ENCODE results near the gene TRIM66. TPM values are rescaled to one million over a fixed set of nuclear protein-coding genes. Genes with fewer than 3 reads are reported as not detected.

Gene TRIM66
- total and polyA plus RNA-seq, 4 donors, result 1.6 to 14.3 (median 2.5) TPM

- DNase-seq (ENCODE audit: low spot score), result no peak
Observed at GRCh38 chr11:8705146-8705545, 22.7 kb upstream of the TRIM66 start.

GRCh38 chr11:8704136-8704535, 21.7 kb upstream of the TRIM66 start:
- no peak overlapping the region for H3K27ac ChIP-seq (ENCODE audit: low read depth in 1 of 2, low read length in 2 of 2)
- peaks cover 0 to 7% (median 4%) of the 10 kb centered on the region in 4 donors for H3K4me1 ChIP-seq (ENCODE audit: control insufficient read depth in 4 of 4, insufficient read depth in 4 of 4, low read length in 3 of 4)
- no peaks in the 10 kb centered on the region for H3K27me3 ChIP-seq (ENCODE audit: control insufficient read depth in 4 of 4, insufficient read depth in 4 of 4, low read length in 3 of 4)
- no peaks in the 10 kb centered on the region for H3K9me3 ChIP-seq (ENCODE audit: control insufficient read depth in 4 of 4, low read length in 3 of 4)
- WGBS, result 93% methylated on average over 2 of the region's 2 CpGs
- peaks cover 5 to 58% (median 36%) of the 10 kb centered on the region in 4 donors for H3K36me3 ChIP-seq (ENCODE audit: control insufficient read depth in 4 of 4, insufficient read depth in 3 of 4, low read depth in 1 of 4, low read length in 3 of 4)
- no peak for DNase-seq (ENCODE audit: low spot score)
- no peak overlapping the region for H3K4me3 ChIP-seq (ENCODE audit: low read depth in 1 of 3, low read length in 3 of 3)
- H3K9ac ChIP-seq (ENCODE audit: low read depth in 1 of 2, low read length in 2 of 2), result no peak overlapping the region
- TF ChIP-seq REST (IDR thresholded peaks at IDR 0.05) (no peak), MAX (IDR thresholded peaks at IDR 0.05) (no peak), FOXA1 (IDR thresholded peaks at IDR 0.05) (no peak), SP1 (IDR thresholded peaks at IDR 0.05) (no peak), CTCF (IDR thresholded peaks at IDR 0.05; ENCODE audit: low read depth, low read length, missing input control) (no peak), GABPA (IDR thresholded peaks at IDR 0.05 in 1 of 2, conservative IDR thresholded peaks at IDR 0.05 in 1 of 2) (no peak)

More at GRCh38 chr11:8705146-8705545, 22.7 kb upstream of the TRIM66 start:
- H3K9ac ChIP-seq (ENCODE audit: low read depth in 1 of 2, low read length in 2 of 2), result no peak overlapping the region
- H3K36me3 ChIP-seq (ENCODE audit: control insufficient read depth in 4 of 4, insufficient read depth in 3 of 4, low read depth in 1 of 4, low read length in 3 of 4), result peaks cover 3 to 49% (median 34%) of the 10 kb centered on the region in 4 donors
- H3K27me3 ChIP-seq (ENCODE audit: control insufficient read depth in 4 of 4, insufficient read depth in 4 of 4, low read length in 3 of 4), result no peaks in the 10 kb centered on the region
- H3K4me1 ChIP-seq (ENCODE audit: control insufficient read depth in 4 of 4, insufficient read depth in 4 of 4, low read length in 3 of 4), result peaks cover 3 to 11% (median 9%) of the 10 kb centered on the region in 4 donors
- no peaks in the 10 kb centered on the region for H3K9me3 ChIP-seq (ENCODE audit: control insufficient read depth in 4 of 4, low read length in 3 of 4)
- TF ChIP-seq HNF4A (conservative IDR thresholded peaks at IDR 0.05), result no peak
- no peak for TF ChIP-seq JUND (IDR thresholded peaks at IDR 0.05)
- TF ChIP-seq EGR1 (IDR thresholded peaks at IDR 0.05; ENCODE audit: low read depth in 2 of 2), result no peak
- no peak for TF ChIP-seq REST (IDR thresholded peaks at IDR 0.05)
- no peak for TF ChIP-seq YY1 (IDR thresholded peaks at IDR 0.05)
- no peak for TF ChIP-seq MAX (IDR thresholded peaks at IDR 0.05)
- no peak for TF ChIP-seq ZBTB33 (IDR thresholded peaks at IDR 0.05)
- TF ChIP-seq ATF3 (IDR thresholded peaks at IDR 0.05), result no peak
- TF ChIP-seq RAD21 (IDR thresholded peaks at IDR 0.05), result no peak
- no peak for TF ChIP-seq NR2F2 (IDR thresholded peaks at IDR 0.05)
- TF ChIP-seq FOXA2 (IDR thresholded peaks at IDR 0.05), result no peak
- TF ChIP-seq FOXA1 (IDR thresholded peaks at IDR 0.05), result no peak
- no peak for TF ChIP-seq RXRA (IDR thresholded peaks at IDR 0.05)
- no peak overlapping the region for H3K4me3 ChIP-seq (ENCODE audit: low read depth in 1 of 3, low read length in 3 of 3)
- no peak overlapping the region for H3K27ac ChIP-seq (ENCODE audit: low read depth in 1 of 2, low read length in 2 of 2)
- 86% methylated on average over 5 of the region's 5 CpGs for WGBS

Measured in liver (tissue), 9 donors.